ENCODE measurements around the gene ADCYAP1R1. TPM values are rescaled to one million over a fixed set of nuclear protein-coding genes. Genes with fewer than 3 reads are reported as not detected.

ADCYAP1R1 gene
- total and polyA plus RNA-seq, 2 of the 8 experiments (the other 6 are each of a cell fraction or from before 2014, with no cell fraction given): 14.4 to 14.6 TPM

DNA sequence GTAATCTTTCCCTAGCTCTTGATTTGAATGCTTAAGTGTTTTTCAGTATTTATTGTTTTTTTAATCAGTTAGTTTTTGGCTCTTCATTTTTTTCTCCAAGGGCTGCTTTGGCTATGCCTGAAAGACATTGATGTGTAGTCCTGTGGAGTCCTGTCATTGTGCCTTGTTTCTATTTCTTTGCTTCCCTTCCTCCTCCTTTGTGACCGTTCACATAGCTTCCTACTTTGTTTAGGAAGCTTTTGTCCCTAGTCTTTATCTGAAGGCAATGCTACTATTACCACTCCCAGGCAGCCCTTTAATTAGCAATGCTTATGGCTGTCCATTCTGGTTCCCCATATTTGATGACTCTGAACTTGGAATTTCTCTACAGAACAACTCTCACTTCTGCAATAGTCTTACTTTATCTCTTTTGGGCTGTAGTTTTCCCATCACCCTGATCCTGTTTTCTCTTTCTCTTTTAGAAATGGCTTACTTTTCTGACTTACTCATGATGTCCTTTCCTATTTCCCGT is 39.9 kb downstream of the ADCYAP1R1 start (continued):
- TF ChIP-seq GABPA (IDR thresholded peaks at IDR 0.05; ENCODE audit: borderline replicate concordance, insufficient read depth, low read length) (no peak), RAD21 (IDR thresholded peaks at IDR 0.05 in 1 of 2, conservative IDR thresholded peaks at IDR 0.05 in 1 of 2; ENCODE audit: low read depth in 2 of 2, low read length in 2 of 2) (no peak), RXRA (IDR thresholded peaks at IDR 0.05; ENCODE audit: insufficient read depth, low read depth, low read length) (no peak), HDAC6 (IDR thresholded peaks at IDR 0.05; ENCODE audit: low read depth, low read length) (no peak), CHD2 (IDR thresholded peaks at IDR 0.05; ENCODE audit: low read length) (no peak), CREB1 (IDR thresholded peaks at IDR 0.05) (no peak), KDM1A (IDR thresholded peaks at IDR 0.05; ENCODE audit: borderline replicate concordance, low read length) (no peak), CEBPB (IDR thresholded peaks at IDR 0.05; ENCODE audit: low read depth, low read length) (no peak)
- TF ChIP-seq, protein P1, sequence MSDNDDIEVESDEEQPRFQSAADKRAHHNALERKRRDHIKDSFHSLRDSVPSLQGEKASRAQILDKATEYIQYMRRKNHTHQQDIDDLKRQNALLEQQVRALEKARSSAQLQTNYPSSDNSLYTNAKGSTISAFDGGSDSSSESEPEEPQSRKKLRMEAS (IDR thresholded peaks at IDR 0.05): no peak
